ENCODE results near the gene HERC6.

Gene HERC6

DNA sequence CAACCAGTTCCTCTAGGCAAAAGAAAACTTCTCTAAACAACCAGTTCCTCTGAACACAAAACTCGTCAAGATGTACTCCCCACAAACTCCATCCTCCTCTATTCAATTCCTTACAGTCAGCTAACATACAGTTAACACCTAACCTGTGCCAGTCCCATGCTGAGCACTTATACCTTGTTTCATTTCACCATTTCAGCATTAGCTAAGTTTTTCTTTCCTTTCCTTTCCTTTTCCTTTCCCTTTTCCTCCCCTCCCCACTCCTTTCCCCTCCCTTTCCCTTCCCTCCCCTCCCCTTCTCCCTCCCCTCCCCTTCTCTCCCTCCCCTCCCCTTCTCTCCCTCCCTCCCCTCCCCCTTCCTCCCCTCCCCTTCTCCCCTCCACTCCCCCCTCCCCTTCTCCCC lies 13.1 kb downstream of the HERC6 start:
- Histone ChIP-seq H3K27ac (ENCODE audit: poor library complexity, severe bottlenecking) (no peak overlapping the region), H3K9me3 (ENCODE audit: severe bottlenecking) (no peaks in the 10 kb centered on the region), H3K36me3 (ENCODE audit: low read depth) (no peaks in the 10 kb centered on the region), H3K27me3 (ENCODE audit: insufficient read depth, poor library complexity, severe bottlenecking) (no peaks in the 10 kb centered on the region), H3K4me1 (ENCODE audit: insufficient read depth, poor library complexity, severe bottlenecking) (no peaks in the 10 kb centered on the region), H3K4me3 (ENCODE audit: severe bottlenecking) (no peak overlapping the region)
- TF ChIP-seq, protein P1, sequence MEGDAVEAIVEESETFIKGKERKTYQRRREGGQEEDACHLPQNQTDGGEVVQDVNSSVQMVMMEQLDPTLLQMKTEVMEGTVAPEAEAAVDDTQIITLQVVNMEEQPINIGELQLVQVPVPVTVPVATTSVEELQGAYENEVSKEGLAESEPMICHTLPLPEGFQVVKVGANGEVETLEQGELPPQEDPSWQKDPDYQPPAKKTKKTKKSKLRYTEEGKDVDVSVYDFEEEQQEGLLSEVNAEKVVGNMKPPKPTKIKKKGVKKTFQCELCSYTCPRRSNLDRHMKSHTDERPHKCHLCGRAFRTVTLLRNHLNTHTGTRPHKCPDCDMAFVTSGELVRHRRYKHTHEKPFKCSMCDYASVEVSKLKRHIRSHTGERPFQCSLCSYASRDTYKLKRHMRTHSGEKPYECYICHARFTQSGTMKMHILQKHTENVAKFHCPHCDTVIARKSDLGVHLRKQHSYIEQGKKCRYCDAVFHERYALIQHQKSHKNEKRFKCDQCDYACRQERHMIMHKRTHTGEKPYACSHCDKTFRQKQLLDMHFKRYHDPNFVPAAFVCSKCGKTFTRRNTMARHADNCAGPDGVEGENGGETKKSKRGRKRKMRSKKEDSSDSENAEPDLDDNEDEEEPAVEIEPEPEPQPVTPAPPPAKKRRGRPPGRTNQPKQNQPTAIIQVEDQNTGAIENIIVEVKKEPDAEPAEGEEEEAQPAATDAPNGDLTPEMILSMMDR (IDR thresholded peaks at IDR 0.05; ENCODE audit: poor library complexity, severe bottlenecking), result no peak
- no peak for ATAC-seq (ENCODE audit: low read depth)
- no peak for DNase-seq (ENCODE audit: low spot score)

DNA sequence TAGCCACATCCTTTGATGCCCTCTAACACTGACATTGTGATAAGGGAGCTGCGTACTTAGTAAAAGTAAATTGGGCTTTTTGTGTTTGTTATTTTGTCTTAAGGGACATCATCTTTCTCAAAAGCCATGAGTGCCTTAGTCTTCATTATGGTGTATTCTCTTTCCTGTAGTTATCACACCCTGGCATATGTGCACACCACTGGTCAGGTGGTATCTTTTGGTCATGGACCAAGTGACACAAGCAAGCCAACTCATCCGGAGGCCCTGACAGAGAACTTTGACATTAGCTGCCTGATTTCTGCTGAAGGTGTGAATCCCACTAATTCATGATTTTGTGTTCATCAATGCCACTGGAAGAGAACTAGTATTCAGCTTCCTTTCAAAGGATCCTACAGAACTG lies 18.0 kb downstream of the HERC6 start:
- Histone ChIP-seq H3K4me1 (ENCODE audit: insufficient read depth, poor library complexity, severe bottlenecking) (no peaks in the 10 kb centered on the region), H3K36me3 (ENCODE audit: low read depth) (no peaks in the 10 kb centered on the region), H3K27ac (ENCODE audit: poor library complexity, severe bottlenecking) (no peak overlapping the region), H3K4me3 (ENCODE audit: severe bottlenecking) (no peak overlapping the region), H3K9me3 (ENCODE audit: severe bottlenecking) (no peaks in the 10 kb centered on the region), H3K27me3 (ENCODE audit: insufficient read depth, poor library complexity, severe bottlenecking) (no peaks in the 10 kb centered on the region)
- TF ChIP-seq, protein P1 (IDR thresholded peaks at IDR 0.05; ENCODE audit: poor library complexity, severe bottlenecking), result no peak
- no peak for DNase-seq (ENCODE audit: low spot score)
- ATAC-seq (ENCODE audit: low read depth), result no peak

- Histone ChIP-seq H3K36me3 (ENCODE audit: low read depth) (no peaks in the 10 kb centered on the region), H3K4me3 (ENCODE audit: severe bottlenecking) (no peak overlapping the region), H3K27me3 (ENCODE audit: insufficient read depth, poor library complexity, severe bottlenecking) (no peaks in the 10 kb centered on the region), H3K9me3 (ENCODE audit: severe bottlenecking) (no peaks in the 10 kb centered on the region), H3K4me1 (ENCODE audit: insufficient read depth, poor library complexity, severe bottlenecking) (no peaks in the 10 kb centered on the region), H3K27ac (ENCODE audit: poor library complexity, severe bottlenecking) (no peak overlapping the region)
- DNase-seq (ENCODE audit: low spot score) (no peak), ATAC-seq (ENCODE audit: low read depth) (no peak)
- TF ChIP-seq, protein P1 (IDR thresholded peaks at IDR 0.05; ENCODE audit: poor library complexity, severe bottlenecking), result no peak
These were observed 19.7 kb downstream of the HERC6 start for GRCh38 chr4:88398381-88398780.

- ATAC-seq (ENCODE audit: low read depth), result no peak
These were observed 30.6 kb downstream of the HERC6 start for GRCh38 chr4:88409206-88409605.

DNA sequence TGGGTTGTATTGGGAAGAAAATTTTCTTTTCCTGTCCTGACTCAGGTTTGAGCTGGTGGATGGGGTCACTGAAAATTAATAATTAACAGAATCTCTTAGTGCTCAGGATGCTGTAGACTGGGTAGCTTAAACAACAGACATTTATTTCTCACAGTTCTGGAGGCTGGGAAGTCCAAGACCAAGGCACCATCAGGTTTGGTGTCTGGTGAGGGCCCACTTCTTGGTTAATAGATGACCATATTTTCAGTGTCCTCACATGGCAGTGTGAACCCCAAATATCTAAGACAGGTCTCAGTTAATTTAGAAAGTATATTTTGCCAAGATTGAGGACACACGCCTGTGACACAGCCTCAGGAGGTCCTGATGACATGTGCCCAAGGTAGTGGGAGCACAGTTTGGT lies 31.1 kb downstream of the HERC6 start:
- DNase-seq (ENCODE audit: low spot score) (no peak), ATAC-seq (ENCODE audit: low read depth) (no peak)
- H3K36me3 ChIP-seq (ENCODE audit: low read depth), result no peaks in the 10 kb centered on the region
- no peaks in the 10 kb centered on the region for H3K9me3 ChIP-seq (ENCODE audit: severe bottlenecking)
- TF ChIP-seq, protein P1 (IDR thresholded peaks at IDR 0.05; ENCODE audit: poor library complexity, severe bottlenecking), result no peak
- no peaks in the 10 kb centered on the region for H3K4me1 ChIP-seq (ENCODE audit: insufficient read depth, poor library complexity, severe bottlenecking)
- H3K27me3 ChIP-seq (ENCODE audit: insufficient read depth, poor library complexity, severe bottlenecking), result no peaks in the 10 kb centered on the region
- H3K4me3 ChIP-seq (ENCODE audit: severe bottlenecking), result no peak overlapping the region
- H3K27ac ChIP-seq (ENCODE audit: poor library complexity, severe bottlenecking), result no peak overlapping the region

More at GRCh38 chr4:88409206-88409605, 30.6 kb downstream of the HERC6 start:
- Histone ChIP-seq H3K9me3 (ENCODE audit: severe bottlenecking) (no peaks in the 10 kb centered on the region), H3K27ac (ENCODE audit: poor library complexity, severe bottlenecking) (no peak overlapping the region), H3K36me3 (ENCODE audit: low read depth) (no peaks in the 10 kb centered on the region), H3K4me3 (ENCODE audit: severe bottlenecking) (no peak overlapping the region), H3K4me1 (ENCODE audit: insufficient read depth, poor library complexity, severe bottlenecking) (no peaks in the 10 kb centered on the region), H3K27me3 (ENCODE audit: insufficient read depth, poor library complexity, severe bottlenecking) (no peaks in the 10 kb centered on the region)
- DNase-seq (ENCODE audit: low spot score), result no peak
- TF ChIP-seq, protein P1 (IDR thresholded peaks at IDR 0.05; ENCODE audit: poor library complexity, severe bottlenecking), result no peak
